Tibial artery (tissue), 4 donors: ENCODE data around the gene PROK1.
"Not testable (repeated sequence)": the region's sequence is repeated elsewhere in the genome, so short reads cannot be mapped to it uniquely, and the experiment has no call there.

Experiments used
- DNase-seq, 2 donors: peaks; one replicate each; pipeline ENCODE4 v3.0.0-alpha.2; 2019
- H3K27ac ChIP-seq, 2 donors: fragments of 200-600 bp; sonication (generic) in 1 of 2; 1 replicate in 1 of 2; 2 replicates in 1 of 2; pipeline ENCODE4 v1.5.1; 2018 to 2019; ENCODE audit warnings: mild to moderate bottlenecking in 1 of 2
- H3K27me3 ChIP-seq, 2 donors: fragments of 200-600 bp; sonication (generic) in 1 of 2; one replicate each; pipeline versions ENCODE4 v1.5.1 to v1.6.0; 2016 to 2019
- H3K36me3 ChIP-seq, 3 donors: fragments of 200-600 bp; sonication (generic) in 2 of 3; one replicate each; pipeline ENCODE4 v1.5.1; 2016 to 2019; ENCODE audit warnings: mild to moderate bottlenecking in 2 of 3
- H3K4me1 ChIP-seq, 4 donors: fragments of 200-600 bp; sonication (generic) in 2 of 4; 1 replicate in 3 of 4; 2 replicates in 1 of 4; pipeline ENCODE4 v1.5.1; 2016 to 2019
- H3K4me3 ChIP-seq, 2 donors: fragments of 200-600 bp; sonication (generic) in 1 of 2; 1 replicate in 1 of 2; 2 replicates in 1 of 2; pipeline ENCODE4 v1.5.1; 2018 to 2019; ENCODE audit warnings: mild to moderate bottlenecking in 2 of 2
- H3K9me3 ChIP-seq, 3 donors: fragments of 200-600 bp; sonication (generic) in 1 of 3; one replicate each; pipeline ENCODE4 v1.5.1; 2016 to 2019
- CTCF ChIP-seq, 2 experiments: fragments of 200-600 bp in 1 of 2; fragments of 450-650 bp in 1 of 2; IDR thresholded peaks; one replicate each; pipeline ENCODE4 v1.5.1; 2017 to 2019; ENCODE audit warnings: antibody characterized with exemption in 2 of 2, mild to moderate bottlenecking in 1 of 2, moderate library complexity in 1 of 2
- intact Hi-C: fragments of 100-400 bp; cut with DNase I; formaldehyde crosslinking; loops from one replicate; pipeline ENCODE4 v1.15.0; 2023; ENCODE audit warnings: low total_unique reads

Gene PROK1

GRCh38 chr1:110436635-110437034, 14.3 kb upstream of the PROK1 start:
- Histone ChIP-seq H3K4me1 (peaks cover 0 to 3% (median 0%) of the 10 kb centered on the region in 4 donors), H3K9me3 (no peaks in the 10 kb centered on the region), H3K36me3 (no peaks in the 10 kb centered on the region), H3K4me3 (no peak overlapping the region), H3K27me3 (peaks cover 0 to 5% of the 10 kb centered on the region in 2 donors), H3K27ac (no peak overlapping the region)
- TF ChIP-seq CTCF (IDR thresholded peaks at IDR 0.05): no peak
- no peak for DNase-seq
- intact Hi-C loops: no loop called here

- H3K4me3 ChIP-seq, H3K9me3 ChIP-seq, H3K36me3 ChIP-seq, H3K27me3 ChIP-seq, intact Hi-C loops, H3K4me1 ChIP-seq, DNase-seq, H3K27ac ChIP-seq: not testable (repeated sequence)
These were observed 13.2 kb upstream of the PROK1 start for GRCh38 chr1:110437645-110438299.

DNA sequence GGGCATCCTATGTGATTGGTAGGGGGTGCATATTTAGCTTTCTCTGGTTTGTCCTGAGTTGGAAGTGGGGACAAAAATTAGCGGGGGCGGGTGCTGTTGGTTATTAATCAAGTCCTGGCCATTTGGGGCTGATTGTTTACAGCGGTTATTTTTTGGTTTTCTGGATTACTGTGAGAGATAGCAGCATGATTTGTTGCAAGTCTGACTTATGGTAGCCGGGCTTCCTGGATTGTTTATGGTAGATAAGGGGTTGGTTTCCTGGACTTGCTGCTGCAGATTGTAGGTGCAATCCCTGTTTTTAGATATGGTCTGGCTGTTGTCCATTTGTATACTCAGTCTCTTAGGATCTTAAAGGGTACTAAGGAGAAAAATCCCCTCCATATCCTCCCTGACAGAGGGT, 12.1 kb upstream of the PROK1 start:
- intact Hi-C loops: no loop called here
- Histone ChIP-seq H3K9me3 (no peaks in the 10 kb centered on the region), H3K27me3 (no peaks in the 10 kb centered on the region)

DNA sequence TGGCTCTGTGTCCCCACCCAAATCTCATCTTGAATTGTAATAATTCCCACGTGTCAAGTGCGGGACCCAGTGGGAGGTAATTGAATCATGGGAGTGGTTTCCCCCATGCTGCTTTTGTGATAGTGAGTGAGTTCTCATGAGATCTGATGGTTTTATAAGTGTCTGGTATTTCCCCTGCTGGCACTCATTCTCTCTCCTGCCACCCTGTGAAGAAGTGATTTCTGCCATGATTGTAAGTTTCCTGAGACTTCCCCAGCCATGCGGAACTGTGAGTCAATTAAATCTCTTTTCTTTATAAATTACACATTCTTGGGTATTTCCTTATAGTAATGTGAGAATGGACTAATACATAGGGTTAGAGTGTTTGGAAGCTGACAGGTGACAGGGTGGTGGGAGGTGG, 11.1 kb upstream of the PROK1 start:
- H3K9me3 ChIP-seq, H3K36me3 ChIP-seq, H3K4me1 ChIP-seq, intact Hi-C loops, H3K4me3 ChIP-seq, H3K27ac ChIP-seq, DNase-seq, H3K27me3 ChIP-seq: not testable (repeated sequence)

More for the DNA sequence above, 12.1 kb upstream of the PROK1 start:
- Histone ChIP-seq H3K4me1 (peaks cover 0 to 3% (median 0%) of the 10 kb centered on the region in 4 donors), H3K4me3 (no peak overlapping the region), H3K36me3 (no peaks in the 10 kb centered on the region), H3K27ac (no peak overlapping the region)
- DNase-seq: no peak
- TF ChIP-seq CTCF (IDR thresholded peaks at IDR 0.05): no peak

DNA sequence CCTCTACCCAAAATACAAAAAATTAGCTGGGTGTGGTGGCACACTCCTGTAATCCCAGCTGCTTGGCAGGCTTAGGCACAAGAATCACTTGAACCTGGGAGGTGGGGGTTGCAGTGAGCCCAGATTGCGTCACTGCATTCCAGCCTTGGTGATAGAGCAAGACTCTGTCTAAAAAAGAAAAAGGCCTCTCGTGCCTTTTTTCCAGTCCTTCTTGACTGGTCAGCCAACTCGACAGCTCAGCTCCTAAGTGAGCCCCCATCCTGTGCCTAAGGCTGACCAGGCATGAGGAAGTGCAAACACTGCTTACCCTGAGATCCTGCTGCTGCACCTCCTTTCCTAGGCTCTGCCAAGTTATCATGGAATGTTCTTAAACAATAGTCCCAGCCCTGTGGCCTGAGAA, 10.1 kb upstream of the PROK1 start:
- no peak overlapping the region for H3K4me3 ChIP-seq
- DNase-seq: peak in 1 of 2 donors; percentile 62
- H3K27me3 ChIP-seq: no peaks in the 10 kb centered on the region
- H3K9me3 ChIP-seq: no peaks in the 10 kb centered on the region
- no peak overlapping the region for H3K27ac ChIP-seq
- H3K36me3 ChIP-seq: no peaks in the 10 kb centered on the region
- intact Hi-C loops: no loop called here
- H3K4me1 ChIP-seq: peaks cover 0 to 3% (median 0%) of the 10 kb centered on the region in 4 donors
- no peak for TF ChIP-seq CTCF (IDR thresholded peaks at IDR 0.05)

DNA sequence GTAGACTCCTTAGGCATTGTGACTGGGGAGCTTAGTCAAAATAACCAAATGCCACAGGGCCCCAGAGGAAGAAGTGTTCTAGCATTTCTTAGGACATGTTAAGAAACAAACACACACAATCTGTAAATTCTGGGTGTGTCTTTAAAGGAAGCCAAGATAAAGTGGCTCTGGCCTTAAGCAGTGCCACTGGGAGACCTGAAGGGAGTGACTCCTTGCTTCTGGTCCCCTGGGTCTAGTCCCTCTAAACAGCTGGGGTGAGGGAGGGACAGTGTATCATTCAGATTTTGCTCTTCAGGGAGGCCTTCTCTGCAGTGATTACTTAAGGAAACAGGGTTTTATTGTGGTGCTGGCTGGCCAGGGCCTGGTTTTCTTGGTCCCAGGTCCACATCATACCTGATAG, 9.1 kb upstream of the PROK1 start:
- intact Hi-C loops: no loop called here
- Histone ChIP-seq H3K36me3 (no peaks in the 10 kb centered on the region), H3K4me3 (no peak overlapping the region), H3K27ac (no peak overlapping the region), H3K9me3 (no peaks in the 10 kb centered on the region), H3K4me1 (peaks cover 0 to 3% (median 0%) of the 10 kb centered on the region in 4 donors), H3K27me3 (no peaks in the 10 kb centered on the region)
- DNase-seq: no peak
- TF ChIP-seq CTCF (IDR thresholded peaks at IDR 0.05): no peak

DNA sequence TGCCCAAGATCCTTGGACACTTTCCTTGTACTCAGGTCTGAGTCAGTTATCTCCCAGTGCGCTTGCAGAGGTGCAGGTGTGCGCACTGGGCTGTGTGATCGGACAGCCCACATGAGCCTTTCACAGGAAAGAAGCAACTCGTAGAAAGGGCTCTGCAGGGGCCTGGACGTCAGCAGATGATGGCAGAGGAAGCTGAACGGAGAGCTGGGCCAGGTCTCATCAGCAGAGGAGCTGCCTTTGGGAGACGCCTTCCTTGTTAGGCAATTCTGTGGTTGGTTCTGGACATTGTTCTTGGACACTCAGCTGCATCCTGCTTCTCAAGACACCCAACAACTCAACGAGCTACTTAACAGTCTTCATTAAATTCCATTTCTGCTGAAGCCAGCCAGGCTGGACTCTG, 7.5 kb upstream of the PROK1 start:
- no peak for TF ChIP-seq CTCF (IDR thresholded peaks at IDR 0.05)
- no peak for DNase-seq
- no peak overlapping the region for H3K4me3 ChIP-seq
- no peaks in the 10 kb centered on the region for H3K27me3 ChIP-seq
- intact Hi-C loops: no loop called here
- no peaks in the 10 kb centered on the region for H3K9me3 ChIP-seq
- no peaks in the 10 kb centered on the region for H3K36me3 ChIP-seq
- H3K27ac ChIP-seq: no peak overlapping the region
- H3K4me1 ChIP-seq: peaks cover 0 to 3% (median 0%) of the 10 kb centered on the region in 4 donors
